ENCODE measurements around the gene DTNB.

Gene DTNB

DNA sequence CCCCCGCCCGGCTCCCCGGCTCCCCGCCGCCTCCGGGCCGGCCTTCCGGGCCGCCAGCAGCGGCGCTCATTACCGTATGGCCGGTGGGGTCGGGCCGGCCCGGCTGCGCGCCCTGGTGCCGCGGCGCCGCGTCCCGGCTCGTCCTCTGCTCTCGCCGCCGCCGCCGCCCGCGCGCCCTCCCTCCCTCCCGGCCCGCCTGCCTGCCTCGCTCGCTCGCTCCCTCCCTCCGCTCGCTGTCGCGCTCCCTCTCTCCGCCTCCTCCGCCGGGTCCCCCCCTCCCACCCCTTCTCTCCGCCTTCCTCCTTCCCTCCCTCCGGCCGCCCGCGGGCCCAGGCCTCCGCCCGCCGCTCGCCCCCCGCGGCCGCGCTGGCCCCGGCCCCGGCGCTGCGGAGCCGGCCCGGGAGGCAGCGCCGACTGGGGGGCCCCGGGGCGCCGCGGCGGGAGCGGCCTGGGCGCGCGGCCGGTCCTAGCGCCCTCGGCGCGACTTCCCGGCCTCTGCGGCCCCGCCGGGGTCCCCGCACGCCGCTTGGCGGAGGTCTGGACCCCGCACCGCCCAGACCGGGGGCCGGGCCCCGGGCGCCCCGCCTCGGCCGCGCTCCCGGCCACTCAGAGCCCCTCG lies 331.5 kb downstream of the DTNB start, which contains the start of gene DNMT3A:
TSS of gene DNMT3A (minus strand) at position 173 of the 619 bp plus-strand sequence. CDS start 27,941 bp downstream, outside the sequence.
- H3K9ac ChIP-seq (ENCODE audit: low read length) = peak within 1 kb of the TSS; percentile 68
- no peak within 1 kb of the TSS for H2AFZ ChIP-seq (ENCODE audit: low read depth, low read length, severe bottlenecking)
- H3K27ac ChIP-seq (ENCODE audit: low read depth, low read length) = no peak within 1 kb of the TSS
- TF ChIP-seq EZH2phosphoT487 (conservative IDR thresholded peaks at IDR 0.05; ENCODE audit: low read length) = no peak
- TF ChIP-seq, protein P1, sequence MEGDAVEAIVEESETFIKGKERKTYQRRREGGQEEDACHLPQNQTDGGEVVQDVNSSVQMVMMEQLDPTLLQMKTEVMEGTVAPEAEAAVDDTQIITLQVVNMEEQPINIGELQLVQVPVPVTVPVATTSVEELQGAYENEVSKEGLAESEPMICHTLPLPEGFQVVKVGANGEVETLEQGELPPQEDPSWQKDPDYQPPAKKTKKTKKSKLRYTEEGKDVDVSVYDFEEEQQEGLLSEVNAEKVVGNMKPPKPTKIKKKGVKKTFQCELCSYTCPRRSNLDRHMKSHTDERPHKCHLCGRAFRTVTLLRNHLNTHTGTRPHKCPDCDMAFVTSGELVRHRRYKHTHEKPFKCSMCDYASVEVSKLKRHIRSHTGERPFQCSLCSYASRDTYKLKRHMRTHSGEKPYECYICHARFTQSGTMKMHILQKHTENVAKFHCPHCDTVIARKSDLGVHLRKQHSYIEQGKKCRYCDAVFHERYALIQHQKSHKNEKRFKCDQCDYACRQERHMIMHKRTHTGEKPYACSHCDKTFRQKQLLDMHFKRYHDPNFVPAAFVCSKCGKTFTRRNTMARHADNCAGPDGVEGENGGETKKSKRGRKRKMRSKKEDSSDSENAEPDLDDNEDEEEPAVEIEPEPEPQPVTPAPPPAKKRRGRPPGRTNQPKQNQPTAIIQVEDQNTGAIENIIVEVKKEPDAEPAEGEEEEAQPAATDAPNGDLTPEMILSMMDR (IDR thresholded peaks at IDR 0.05; ENCODE audit: insufficient read depth, low read length, poor library complexity, severe bottlenecking) = no peak
- no peaks in the 10 kb centered on the region for H3K9me3 ChIP-seq (ENCODE audit: insufficient read depth, low read length)
- no peaks in the 10 kb centered on the region; the same call in 1 of the 2 replicates for H3K79me2 ChIP-seq (ENCODE audit: insufficient read depth, low read length)
- peak within 1 kb of the TSS; percentile 85 for H3K4me3 ChIP-seq (ENCODE audit: insufficient read depth, low read length, poor library complexity, severe bottlenecking)
- H3K36me3 ChIP-seq (ENCODE audit: low read length) = no peaks in the 10 kb centered on the region
- no peaks in the 10 kb centered on the region for H3K9me2 ChIP-seq (replicated peaks; ENCODE audit: insufficient read depth, low read length)
- H3K4me2 ChIP-seq (ENCODE audit: low read depth, low read length, poor library complexity, severe bottlenecking) = peak within 1 kb of the TSS; percentile 70
- no peaks in the 10 kb centered on the region for H3F3A ChIP-seq (ENCODE audit: insufficient read depth)
- no peaks in the 10 kb centered on the region for H3K27me3 ChIP-seq (ENCODE audit: low read length)
- H4K20me1 ChIP-seq (ENCODE audit: low read depth, low read length) = no peaks in the 10 kb centered on the region; the same call in 1 of the 2 replicates

DNA sequence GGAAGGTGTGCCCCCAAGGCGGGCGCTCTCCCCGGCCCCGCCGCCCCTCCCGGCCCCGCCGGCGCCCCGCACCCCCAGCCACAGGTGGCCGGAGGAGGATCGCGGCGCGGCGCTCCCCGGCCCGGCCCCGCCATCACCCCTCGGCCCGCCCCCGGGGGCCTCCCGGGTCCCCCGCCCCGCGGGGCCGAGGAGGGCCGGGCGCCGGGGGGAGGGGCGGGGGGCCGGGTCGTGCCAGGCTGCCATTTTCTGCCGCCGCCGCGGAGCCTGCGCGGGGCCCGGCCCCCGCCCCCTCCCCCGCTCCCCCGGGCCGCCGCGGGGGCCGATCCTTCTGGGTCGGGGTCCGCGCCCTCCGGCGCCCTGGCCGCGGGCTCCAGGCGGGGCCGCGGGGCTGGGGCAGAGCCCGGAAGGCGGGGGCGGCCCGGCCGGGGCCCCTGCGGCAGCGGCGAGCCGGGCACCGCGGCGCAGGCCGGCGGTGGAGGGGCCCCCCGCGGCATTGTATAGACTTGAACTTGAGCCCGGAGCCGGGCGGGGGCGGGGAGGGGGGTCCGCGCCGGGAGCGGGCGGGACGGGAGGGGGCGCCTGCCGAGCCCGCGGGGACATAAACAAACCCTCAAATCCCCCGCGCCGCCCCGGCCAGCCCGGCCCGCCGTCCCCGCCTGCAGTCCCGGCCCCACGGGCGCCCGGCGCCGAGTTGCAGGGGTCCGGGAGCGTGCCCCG lies 332.2 kb downstream of the DTNB start:
- no peaks in the 10 kb centered on the region for H3F3A ChIP-seq (ENCODE audit: insufficient read depth)
- H3K9ac ChIP-seq (ENCODE audit: low read length) = no peak overlapping the region; the same call in 1 of the 2 replicates
- H3K27ac ChIP-seq (ENCODE audit: low read depth, low read length) = no peak overlapping the region
- H3K9me2 ChIP-seq (replicated peaks; ENCODE audit: insufficient read depth, low read length) = no peaks in the 10 kb centered on the region
- no peaks in the 10 kb centered on the region; the same call in 1 of the 2 replicates for H3K79me2 ChIP-seq (ENCODE audit: insufficient read depth, low read length)
- no peaks in the 10 kb centered on the region for H3K27me3 ChIP-seq (ENCODE audit: low read length)
- H3K4me3 ChIP-seq (ENCODE audit: insufficient read depth, low read length, poor library complexity, severe bottlenecking) = peak overlapping the region; percentile 40
- no peak for TF ChIP-seq EZH2phosphoT487 (conservative IDR thresholded peaks at IDR 0.05; ENCODE audit: low read length)
- TF ChIP-seq, protein P1 (IDR thresholded peaks at IDR 0.05; ENCODE audit: insufficient read depth, low read length, poor library complexity, severe bottlenecking) = no peak
- no peaks in the 10 kb centered on the region for H3K9me3 ChIP-seq (ENCODE audit: insufficient read depth, low read length)
- no peaks in the 10 kb centered on the region for H3K36me3 ChIP-seq (ENCODE audit: low read length)
- H2AFZ ChIP-seq (ENCODE audit: low read depth, low read length, severe bottlenecking) = no peak overlapping the region
- H3K4me2 ChIP-seq (ENCODE audit: low read depth, low read length, poor library complexity, severe bottlenecking) = peak overlapping the region; percentile 28
- H4K20me1 ChIP-seq (ENCODE audit: low read depth, low read length) = no peaks in the 10 kb centered on the region; the same call in 1 of the 2 replicates

DNA sequence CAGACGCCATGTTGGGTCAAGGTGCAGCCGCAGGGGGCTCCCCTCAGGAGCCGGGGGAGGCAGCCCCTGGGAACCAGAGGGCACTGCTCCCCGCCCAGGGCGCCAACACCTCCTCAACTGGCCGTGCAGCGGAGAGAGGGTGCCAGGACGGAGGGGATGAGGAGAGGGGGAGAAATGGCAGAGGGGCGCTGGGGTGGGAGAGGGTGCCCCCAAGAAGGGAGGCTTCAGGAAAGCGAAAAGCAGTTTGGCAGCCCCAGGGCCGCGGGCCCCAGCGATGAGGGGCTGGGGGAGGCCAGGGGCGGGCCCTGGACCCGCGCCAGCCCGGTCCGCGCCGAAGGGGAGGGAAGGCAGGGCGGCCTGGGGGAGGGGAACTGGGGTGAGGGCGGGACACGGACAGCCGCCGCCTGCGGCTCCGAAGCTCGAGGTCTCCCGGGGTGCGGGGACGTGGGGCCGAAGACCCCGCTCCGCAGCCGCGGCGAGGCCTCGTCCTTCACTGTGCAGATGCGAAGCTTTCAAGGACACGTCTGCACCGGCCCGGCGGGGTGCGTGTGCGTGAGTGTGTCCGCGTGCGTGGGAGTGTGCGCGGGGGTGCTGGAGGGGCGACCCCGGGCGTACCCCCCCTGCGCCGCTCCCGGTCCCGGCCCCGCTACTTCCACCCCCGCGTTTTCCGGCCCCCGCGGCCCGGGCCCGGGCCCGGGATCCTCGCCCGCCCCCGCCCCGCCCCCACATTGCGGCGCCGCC lies 333.0 kb downstream of the DTNB start:
- H3K36me3 ChIP-seq (ENCODE audit: low read length) = no peaks in the 10 kb centered on the region
- H4K20me1 ChIP-seq (ENCODE audit: low read depth, low read length) = no peaks in the 10 kb centered on the region; the same call in 1 of the 2 replicates
- peak overlapping the region; percentile 28 for H3K4me2 ChIP-seq (ENCODE audit: low read depth, low read length, poor library complexity, severe bottlenecking)
- TF ChIP-seq, protein P1 (IDR thresholded peaks at IDR 0.05; ENCODE audit: insufficient read depth, low read length, poor library complexity, severe bottlenecking) = no peak
- no peak overlapping the region for H3K9ac ChIP-seq (ENCODE audit: low read length)
- H2AFZ ChIP-seq (ENCODE audit: low read depth, low read length, severe bottlenecking) = no peak overlapping the region
- no peaks in the 10 kb centered on the region for H3K9me3 ChIP-seq (ENCODE audit: insufficient read depth, low read length)
- H3K9me2 ChIP-seq (replicated peaks; ENCODE audit: insufficient read depth, low read length) = no peaks in the 10 kb centered on the region
- no peak overlapping the region for H3K27ac ChIP-seq (ENCODE audit: low read depth, low read length)
- H3K4me3 ChIP-seq (ENCODE audit: insufficient read depth, low read length, poor library complexity, severe bottlenecking) = no peak overlapping the region
- H3F3A ChIP-seq (ENCODE audit: insufficient read depth) = no peaks in the 10 kb centered on the region
- no peaks in the 10 kb centered on the region; the same call in 1 of the 2 replicates for H3K79me2 ChIP-seq (ENCODE audit: insufficient read depth, low read length)
- H3K27me3 ChIP-seq (ENCODE audit: low read length) = no peaks in the 10 kb centered on the region
